ENCODE results near the gene MRPL42. TPM values are rescaled to one million over a fixed set of nuclear protein-coding genes. Genes with fewer than 3 reads are reported as not detected.

The MRPL42 gene
- total RNA-seq, 1 experiment from 2014 or later = 121 TPM

GRCh38 chr12:93441617-93442410, 25.5 kb upstream of the MRPL42 start, which contains the start of gene UBE2N (continued):
- TF ChIP-seq PRRX2 (CRISPR knock-in tag; IDR thresholded peaks at IDR 0.05) (no peak), HMGA2 (CRISPR knock-in tag; IDR thresholded peaks at IDR 0.05) (no peak), CDX4 (CRISPR knock-in tag; IDR thresholded peaks at IDR 0.05; ENCODE audit: borderline replicate concordance) (no peak), ZBTB21 (CRISPR knock-in tag; IDR thresholded peaks at IDR 0.05; ENCODE audit: borderline replicate concordance) (peak; percentile 74), ZNF512 (CRISPR knock-in tag; IDR thresholded peaks at IDR 0.05; ENCODE audit: borderline replicate concordance) (no peak), FOXJ3 (CRISPR knock-in tag; IDR thresholded peaks at IDR 0.05; ENCODE audit: borderline replicate concordance) (no peak), PRDM15 (CRISPR knock-in tag; IDR thresholded peaks at IDR 0.05) (no peak), ZNF532 (CRISPR knock-in tag; IDR thresholded peaks at IDR 0.05; ENCODE audit: borderline replicate concordance) (no peak), ZSCAN18 (CRISPR knock-in tag; IDR thresholded peaks at IDR 0.05) (no peak), NFE2L1 (CRISPR knock-in tag; IDR thresholded peaks at IDR 0.05) (0 out of 2 replicates have a peak, but pooled peaks have one; percentile 53), ZMAT4 (CRISPR knock-in tag; IDR thresholded peaks at IDR 0.05) (no peak), JAZF1 (CRISPR knock-in tag; IDR thresholded peaks at IDR 0.05) (no peak), ATF1 (CRISPR knock-in tag; IDR thresholded peaks at IDR 0.05) (0 out of 2 replicates have a peak, but pooled peaks have one; percentile 68), ZNF396 (CRISPR knock-in tag; IDR thresholded peaks at IDR 0.05; ENCODE audit: borderline replicate concordance) (no peak), ZNF317 (CRISPR knock-in tag; IDR thresholded peaks at IDR 0.05; ENCODE audit: borderline replicate concordance, low read depth) (0 out of 2 replicates have a peak, but pooled peaks have one; percentile 15), ETV6 (CRISPR knock-in tag; IDR thresholded peaks at IDR 0.05) (peak; percentile 79), SP1 (CRISPR knock-in tag; conservative IDR thresholded peaks at IDR 0.05) (no peak; the same call in none of the 2 replicates), ZBTB43 (CRISPR knock-in tag; IDR thresholded peaks at IDR 0.05) (no peak), NFYB (CRISPR knock-in tag; conservative IDR thresholded peaks at IDR 0.05; ENCODE audit: low read depth) (no peak), PREB (CRISPR knock-in tag; IDR thresholded peaks at IDR 0.05; ENCODE audit: borderline replicate concordance) (no peak), FOXK1 (CRISPR knock-in tag; IDR thresholded peaks at IDR 0.05) (0 out of 2 replicates have a peak, but pooled peaks have one; percentile 62)
